ENCODE results near the gene SV2C. TPM values are rescaled to one million over a fixed set of nuclear protein-coding genes. Genes with fewer than 3 reads are reported as not detected.

Gene SV2C
- total RNA-seq, 1 experiment from 2014 or later: 0.09 TPM

DNA sequence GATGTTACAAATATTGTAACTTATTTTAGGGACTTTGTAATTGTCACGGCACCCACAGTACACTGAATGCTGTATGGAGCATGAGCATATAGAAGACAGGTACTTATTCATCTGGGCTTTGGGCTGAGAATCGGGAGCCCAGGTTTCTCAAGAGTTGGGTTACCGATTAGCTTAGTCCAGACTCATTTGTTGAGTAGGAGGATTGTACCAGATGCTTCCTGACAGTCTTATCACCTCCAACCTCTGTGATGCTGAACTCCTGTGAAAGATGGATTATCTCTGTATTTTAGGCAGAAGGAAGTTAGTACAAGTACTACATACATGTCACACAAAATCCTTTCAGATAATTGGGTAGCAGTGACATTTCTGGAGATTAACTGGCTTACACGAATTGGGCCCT is 79.2 kb downstream of the SV2C start:
- ATAC-seq (no peak), DNase-seq (ENCODE audit: low spot score) (no peak)
- Mint-ChIP-seq H3K27ac (no peak overlapping the region), H3K4me1 (no peaks in the 10 kb centered on the region), H3K36me3 (no peaks in the 10 kb centered on the region), H3K4me3 (no peak overlapping the region), H3K9me3 (peaks cover 8% of the 10 kb centered on the region), H3K27me3 (ENCODE audit: low read depth) (no peaks in the 10 kb centered on the region)
- no peak for TF ChIP-seq ZBTB21 (CRISPR knock-in tag; IDR thresholded peaks at IDR 0.05; ENCODE audit: borderline replicate concordance)
- no peak for TF ChIP-seq SMAD3 (CRISPR knock-in tag; IDR thresholded peaks at IDR 0.05; ENCODE audit: borderline replicate concordance)
- TF ChIP-seq, protein P1, sequence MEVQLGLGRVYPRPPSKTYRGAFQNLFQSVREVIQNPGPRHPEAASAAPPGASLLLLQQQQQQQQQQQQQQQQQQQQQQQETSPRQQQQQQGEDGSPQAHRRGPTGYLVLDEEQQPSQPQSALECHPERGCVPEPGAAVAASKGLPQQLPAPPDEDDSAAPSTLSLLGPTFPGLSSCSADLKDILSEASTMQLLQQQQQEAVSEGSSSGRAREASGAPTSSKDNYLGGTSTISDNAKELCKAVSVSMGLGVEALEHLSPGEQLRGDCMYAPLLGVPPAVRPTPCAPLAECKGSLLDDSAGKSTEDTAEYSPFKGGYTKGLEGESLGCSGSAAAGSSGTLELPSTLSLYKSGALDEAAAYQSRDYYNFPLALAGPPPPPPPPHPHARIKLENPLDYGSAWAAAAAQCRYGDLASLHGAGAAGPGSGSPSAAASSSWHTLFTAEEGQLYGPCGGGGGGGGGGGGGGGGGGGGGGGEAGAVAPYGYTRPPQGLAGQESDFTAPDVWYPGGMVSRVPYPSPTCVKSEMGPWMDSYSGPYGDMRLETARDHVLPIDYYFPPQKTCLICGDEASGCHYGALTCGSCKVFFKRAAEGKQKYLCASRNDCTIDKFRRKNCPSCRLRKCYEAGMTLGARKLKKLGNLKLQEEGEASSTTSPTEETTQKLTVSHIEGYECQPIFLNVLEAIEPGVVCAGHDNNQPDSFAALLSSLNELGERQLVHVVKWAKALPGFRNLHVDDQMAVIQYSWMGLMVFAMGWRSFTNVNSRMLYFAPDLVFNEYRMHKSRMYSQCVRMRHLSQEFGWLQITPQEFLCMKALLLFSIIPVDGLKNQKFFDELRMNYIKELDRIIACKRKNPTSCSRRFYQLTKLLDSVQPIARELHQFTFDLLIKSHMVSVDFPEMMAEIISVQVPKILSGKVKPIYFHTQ (CRISPR knock-in tag; IDR thresholded peaks at IDR 0.05): no peak
- no peak for TF ChIP-seq JAZF1 (CRISPR knock-in tag; IDR thresholded peaks at IDR 0.05)
- TF ChIP-seq, protein P2, sequence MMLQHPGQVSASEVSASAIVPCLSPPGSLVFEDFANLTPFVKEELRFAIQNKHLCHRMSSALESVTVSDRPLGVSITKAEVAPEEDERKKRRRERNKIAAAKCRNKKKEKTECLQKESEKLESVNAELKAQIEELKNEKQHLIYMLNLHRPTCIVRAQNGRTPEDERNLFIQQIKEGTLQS (CRISPR knock-in tag; conservative IDR thresholded peaks at IDR 0.05): no peak
- POLR2A ChIA-PET: no interaction called here
- CTCF ChIA-PET: interaction anchor here (2.4 to 2.7 kb wide), 2 partner anchors 13 to 16 kb away, joined by 7 to 15 read pairs; no protein-coding TSS in a partner anchor

DNA sequence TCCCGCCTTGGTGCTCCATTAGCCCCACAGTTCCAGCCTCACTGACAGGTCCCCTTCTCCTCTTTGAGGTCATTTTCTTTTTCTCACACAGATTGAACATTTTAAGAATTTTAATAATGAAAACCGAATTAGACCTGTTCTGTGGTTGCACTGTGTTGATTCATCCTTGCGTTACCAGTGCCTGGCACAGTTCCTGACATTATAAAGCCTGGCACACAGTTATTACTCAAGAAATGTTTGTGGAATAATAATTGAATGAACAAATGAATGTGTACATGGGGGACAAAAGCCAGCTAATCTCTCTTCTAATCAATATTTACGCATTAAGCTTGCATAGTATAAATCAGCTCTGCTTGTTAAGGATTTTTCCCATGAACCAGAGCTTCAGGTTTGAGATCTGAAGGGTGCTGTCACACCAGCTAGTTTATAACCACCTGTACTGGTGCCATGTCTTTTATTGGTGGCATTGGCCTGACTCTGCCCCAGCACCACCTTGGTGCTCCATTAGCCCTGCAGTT is 80.0 kb downstream of the SV2C start:
- Mint-ChIP-seq H3K4me3 (no peak overlapping the region), H3K36me3 (no peaks in the 10 kb centered on the region), H3K9me3 (peaks cover 8% of the 10 kb centered on the region), H3K27me3 (ENCODE audit: low read depth) (no peaks in the 10 kb centered on the region), H3K4me1 (no peaks in the 10 kb centered on the region), H3K27ac (no peak overlapping the region)
- TF ChIP-seq ZNF263 (CRISPR knock-in tag; IDR thresholded peaks at IDR 0.05; ENCODE audit: low read depth) (no peak), HMGA2 (CRISPR knock-in tag; IDR thresholded peaks at IDR 0.05) (no peak), EMX1 (CRISPR knock-in tag; IDR thresholded peaks at IDR 0.05) (no peak)
- TF ChIP-seq, protein P3, sequence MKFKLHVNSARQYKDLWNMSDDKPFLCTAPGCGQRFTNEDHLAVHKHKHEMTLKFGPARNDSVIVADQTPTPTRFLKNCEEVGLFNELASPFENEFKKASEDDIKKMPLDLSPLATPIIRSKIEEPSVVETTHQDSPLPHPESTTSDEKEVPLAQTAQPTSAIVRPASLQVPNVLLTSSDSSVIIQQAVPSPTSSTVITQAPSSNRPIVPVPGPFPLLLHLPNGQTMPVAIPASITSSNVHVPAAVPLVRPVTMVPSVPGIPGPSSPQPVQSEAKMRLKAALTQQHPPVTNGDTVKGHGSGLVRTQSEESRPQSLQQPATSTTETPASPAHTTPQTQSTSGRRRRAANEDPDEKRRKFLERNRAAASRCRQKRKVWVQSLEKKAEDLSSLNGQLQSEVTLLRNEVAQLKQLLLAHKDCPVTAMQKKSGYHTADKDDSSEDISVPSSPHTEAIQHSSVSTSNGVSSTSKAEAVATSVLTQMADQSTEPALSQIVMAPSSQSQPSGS (CRISPR knock-in tag; IDR thresholded peaks at IDR 0.05; ENCODE audit: borderline replicate concordance, low read depth): no peak
- CTCF ChIA-PET: interaction anchor here (1.2 kb wide), 1 partner anchor 12 kb away, joined by 7 read pairs; no protein-coding TSS in a partner anchor
- POLR2A ChIA-PET: no interaction called here
- DNase-seq (ENCODE audit: low spot score) (no peak), ATAC-seq (no peak)

DNA sequence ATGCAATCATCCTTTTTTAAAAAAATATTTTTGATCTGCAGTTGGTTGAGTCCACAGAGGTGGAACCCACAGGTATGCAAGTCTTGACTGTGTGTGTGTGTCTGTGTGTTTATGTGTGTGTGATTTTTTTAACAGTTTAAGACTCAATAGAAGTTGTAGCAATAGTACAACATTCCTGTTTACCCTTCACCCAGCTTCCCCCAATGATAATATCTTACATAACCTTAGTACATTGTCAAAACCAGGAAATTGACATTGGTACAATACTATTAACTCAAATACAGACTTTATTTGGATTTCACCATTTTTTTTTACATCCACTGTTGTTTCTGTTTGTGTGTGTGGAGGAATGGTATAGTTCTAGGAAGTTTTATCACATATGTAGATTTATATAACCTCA is 81.8 kb downstream of the SV2C start:
- ATAC-seq: no peak
- no peak for DNase-seq (ENCODE audit: low spot score)
- Mint-ChIP-seq H3K9me3 (peaks cover 11% of the 10 kb centered on the region), H3K27me3 (ENCODE audit: low read depth) (no peaks in the 10 kb centered on the region), H3K36me3 (0 out of 2 replicates have a peak, but pooled peaks cover 3% of the 10 kb centered on the region), H3K27ac (no peak overlapping the region), H3K4me3 (no peak overlapping the region), H3K4me1 (no peaks in the 10 kb centered on the region)
- no peak for TF ChIP-seq RELA (CRISPR knock-in tag; IDR thresholded peaks at IDR 0.05; ENCODE audit: borderline replicate concordance)
- TF ChIP-seq, protein P4, sequence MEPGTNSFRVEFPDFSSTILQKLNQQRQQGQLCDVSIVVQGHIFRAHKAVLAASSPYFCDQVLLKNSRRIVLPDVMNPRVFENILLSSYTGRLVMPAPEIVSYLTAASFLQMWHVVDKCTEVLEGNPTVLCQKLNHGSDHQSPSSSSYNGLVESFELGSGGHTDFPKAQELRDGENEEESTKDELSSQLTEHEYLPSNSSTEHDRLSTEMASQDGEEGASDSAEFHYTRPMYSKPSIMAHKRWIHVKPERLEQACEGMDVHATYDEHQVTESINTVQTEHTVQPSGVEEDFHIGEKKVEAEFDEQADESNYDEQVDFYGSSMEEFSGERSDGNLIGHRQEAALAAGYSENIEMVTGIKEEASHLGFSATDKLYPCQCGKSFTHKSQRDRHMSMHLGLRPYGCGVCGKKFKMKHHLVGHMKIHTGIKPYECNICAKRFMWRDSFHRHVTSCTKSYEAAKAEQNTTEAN (CRISPR knock-in tag; IDR thresholded peaks at IDR 0.05): no peak
- TF ChIP-seq, protein P5, sequence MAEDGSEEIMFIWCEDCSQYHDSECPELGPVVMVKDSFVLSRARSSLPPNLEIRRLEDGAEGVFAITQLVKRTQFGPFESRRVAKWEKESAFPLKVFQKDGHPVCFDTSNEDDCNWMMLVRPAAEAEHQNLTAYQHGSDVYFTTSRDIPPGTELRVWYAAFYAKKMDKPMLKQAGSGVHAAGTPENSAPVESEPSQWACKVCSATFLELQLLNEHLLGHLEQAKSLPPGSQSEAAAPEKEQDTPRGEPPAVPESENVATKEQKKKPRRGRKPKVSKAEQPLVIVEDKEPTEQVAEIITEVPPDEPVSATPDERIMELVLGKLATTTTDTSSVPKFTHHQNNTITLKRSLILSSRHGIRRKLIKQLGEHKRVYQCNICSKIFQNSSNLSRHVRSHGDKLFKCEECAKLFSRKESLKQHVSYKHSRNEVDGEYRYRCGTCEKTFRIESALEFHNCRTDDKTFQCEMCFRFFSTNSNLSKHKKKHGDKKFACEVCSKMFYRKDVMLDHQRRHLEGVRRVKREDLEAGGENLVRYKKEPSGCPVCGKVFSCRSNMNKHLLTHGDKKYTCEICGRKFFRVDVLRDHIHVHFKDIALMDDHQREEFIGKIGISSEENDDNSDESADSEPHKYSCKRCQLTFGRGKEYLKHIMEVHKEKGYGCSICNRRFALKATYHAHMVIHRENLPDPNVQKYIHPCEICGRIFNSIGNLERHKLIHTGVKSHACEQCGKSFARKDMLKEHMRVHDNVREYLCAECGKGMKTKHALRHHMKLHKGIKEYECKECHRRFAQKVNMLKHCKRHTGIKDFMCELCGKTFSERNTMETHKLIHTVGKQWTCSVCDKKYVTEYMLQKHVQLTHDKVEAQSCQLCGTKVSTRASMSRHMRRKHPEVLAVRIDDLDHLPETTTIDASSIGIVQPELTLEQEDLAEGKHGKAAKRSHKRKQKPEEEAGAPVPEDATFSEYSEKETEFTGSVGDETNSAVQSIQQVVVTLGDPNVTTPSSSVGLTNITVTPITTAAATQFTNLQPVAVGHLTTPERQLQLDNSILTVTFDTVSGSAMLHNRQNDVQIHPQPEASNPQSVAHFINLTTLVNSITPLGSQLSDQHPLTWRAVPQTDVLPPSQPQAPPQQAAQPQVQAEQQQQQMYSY (CRISPR knock-in tag; IDR thresholded peaks at IDR 0.05): no peak
- no peak for TF ChIP-seq MYBL2 (CRISPR knock-in tag; IDR thresholded peaks at IDR 0.05)
- no peak for TF ChIP-seq NR2C2 (CRISPR knock-in tag; IDR thresholded peaks at IDR 0.05)
- TF ChIP-seq CREB1 (CRISPR knock-in tag; IDR thresholded peaks at IDR 0.05): no peak
- TF ChIP-seq, protein P6, sequence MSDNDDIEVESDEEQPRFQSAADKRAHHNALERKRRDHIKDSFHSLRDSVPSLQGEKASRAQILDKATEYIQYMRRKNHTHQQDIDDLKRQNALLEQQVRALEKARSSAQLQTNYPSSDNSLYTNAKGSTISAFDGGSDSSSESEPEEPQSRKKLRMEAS (CRISPR knock-in tag; IDR thresholded peaks at IDR 0.05): no peak
- TF ChIP-seq, protein P7, sequence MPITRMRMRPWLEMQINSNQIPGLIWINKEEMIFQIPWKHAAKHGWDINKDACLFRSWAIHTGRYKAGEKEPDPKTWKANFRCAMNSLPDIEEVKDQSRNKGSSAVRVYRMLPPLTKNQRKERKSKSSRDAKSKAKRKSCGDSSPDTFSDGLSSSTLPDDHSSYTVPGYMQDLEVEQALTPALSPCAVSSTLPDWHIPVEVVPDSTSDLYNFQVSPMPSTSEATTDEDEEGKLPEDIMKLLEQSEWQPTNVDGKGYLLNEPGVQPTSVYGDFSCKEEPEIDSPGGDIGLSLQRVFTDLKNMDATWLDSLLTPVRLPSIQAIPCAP (CRISPR knock-in tag; IDR thresholded peaks at IDR 0.05): no peak
- ChIA-PET POLR2A (no interaction called here), CTCF (interaction anchor here (0.8 to 3.1 kb wide), 3 partner anchors 10 to 44 kb away, joined by 3 to 39 read pairs (median 3); no protein-coding TSS in a partner anchor)
